HepG2 (cell line): Measurements from ENCODE around the gene DUSP16. TPM values are rescaled to one million over a fixed set of nuclear protein-coding genes. Genes with fewer than 3 reads are reported as not detected.

Source experiments
- EEA1 ChIP-seq: sonication (generic); formaldehyde crosslinking; IDR thresholded peaks from 2 replicates; pipeline ENCODE4 v1.5.1; 2020; ENCODE audit warnings: mild to moderate bottlenecking, missing genetic modification reagents, borderline replicate concordance
- FOXA3 ChIP-seq: IDR thresholded peaks from 2 replicates; pipeline ENCODE4 v1.6.1; 2016; ENCODE audit warnings: missing genetic modification reagents, missing compliant biosample characterization
- KDM1A ChIP-seq: IDR thresholded peaks from 2 replicates; pipeline ENCODE4 v1.6.1; 2016; ENCODE audit warnings: missing compliant biosample characterization
- KLF16 ChIP-seq, 2 experiments: sonication (generic) in 1 of 2; formaldehyde crosslinking in 1 of 2; IDR thresholded peaks; 2 replicates each; pipeline versions ENCODE4 v1.6.1 to v1.8.0; 2016 to 2023; ENCODE audit warnings: missing genetic modification reagents in 2 of 2, missing compliant biosample characterization in 1 of 2
- NR0B2 ChIP-seq: sonication (generic); formaldehyde crosslinking; IDR thresholded peaks from 2 replicates; pipeline ENCODE4 v1.4.0; 2020; ENCODE audit warnings: mild to moderate bottlenecking, missing genetic modification reagents
- NR2C2 ChIP-seq: sonication (generic); formaldehyde crosslinking; IDR thresholded peaks from 2 replicates; pipeline ENCODE4 v1.4.0; 2020; ENCODE audit warnings: missing genetic modification reagents, mild to moderate bottlenecking, moderate library complexity, borderline replicate concordance
- NRL ChIP-seq: sonication (generic); formaldehyde crosslinking; IDR thresholded peaks from 2 replicates; pipeline ENCODE4 v1.5.0; 2020; ENCODE audit warnings: missing genetic modification reagents, mild to moderate bottlenecking, moderate library complexity, borderline replicate concordance
- PHB2 ChIP-seq: fragments of 450-650 bp; IDR thresholded peaks from 2 replicates; pipeline ENCODE4 v1.6.1; 2018; ENCODE audit not compliant: partially characterized antibody
- PLSCR1 ChIP-seq: sonication (generic); formaldehyde crosslinking; IDR thresholded peaks from 2 replicates; pipeline ENCODE4 v1.5.0; 2020; ENCODE audit warnings: missing genetic modification reagents, mild to moderate bottlenecking, borderline replicate concordance
- PRMT3 ChIP-seq: sonication (generic); formaldehyde crosslinking; IDR thresholded peaks from 2 replicates; pipeline ENCODE4 v1.8.1; 2022; ENCODE audit warnings: low read depth, mild to moderate bottlenecking, moderate library complexity, missing genetic modification reagents, borderline replicate concordance
- RORA ChIP-seq: sonication (generic); formaldehyde crosslinking; IDR thresholded peaks from 2 replicates; pipeline ENCODE4 v1.5.0; 2020; ENCODE audit warnings: mild to moderate bottlenecking, missing genetic modification reagents, moderate library complexity
- SIX1 ChIP-seq: sonication (generic); formaldehyde crosslinking; IDR thresholded peaks from 2 replicates; pipeline ENCODE4 v1.4.0; 2020; ENCODE audit warnings: missing genetic modification reagents, borderline replicate concordance
- SNAPC2 ChIP-seq: sonication (generic); formaldehyde crosslinking; IDR thresholded peaks from 2 replicates; pipeline ENCODE4 v1.8.1; 2022; ENCODE audit warnings: mild to moderate bottlenecking, missing genetic modification reagents
- TSC22D2 ChIP-seq: sonication (generic); formaldehyde crosslinking; IDR thresholded peaks from 2 replicates; pipeline ENCODE4 v1.5.1; 2020; ENCODE audit warnings: missing genetic modification reagents, mild to moderate bottlenecking, borderline replicate concordance
- U2AF1 ChIP-seq: fragments of 200-400 bp; formaldehyde crosslinking; optimal IDR thresholded peaks from 2 replicates; pipeline ENCODE3; 2017; ENCODE audit warnings: mild to moderate bottlenecking, low read depth, low read length
- ZC3H13 ChIP-seq: sonication (generic); formaldehyde crosslinking; IDR thresholded peaks from 2 replicates; pipeline ENCODE4 v1.8.1; 2023; ENCODE audit warnings: mild to moderate bottlenecking, missing genetic modification reagents, moderate library complexity
- ZMYM3 ChIP-seq: sonication (generic); formaldehyde crosslinking; IDR thresholded peaks from 2 replicates; pipeline ENCODE4 v1.5.1; 2020; ENCODE audit warnings: mild to moderate bottlenecking, missing genetic modification reagents
- ZNF34 ChIP-seq: sonication (generic); formaldehyde crosslinking; IDR thresholded peaks from 2 replicates; pipeline ENCODE4 v1.4.0; 2020; ENCODE audit warnings: mild to moderate bottlenecking, missing genetic modification reagents, borderline replicate concordance
- ZNF367 ChIP-seq: sonication (generic); formaldehyde crosslinking; IDR thresholded peaks from 2 replicates; pipeline ENCODE4 v1.4.0; 2020; ENCODE audit warnings: missing genetic modification reagents, borderline replicate concordance
- ZNF703 ChIP-seq: sonication (generic); formaldehyde crosslinking; IDR thresholded peaks from 2 replicates; pipeline ENCODE4 v1.5.1; 2020; ENCODE audit warnings: missing genetic modification reagents, mild to moderate bottlenecking, moderate library complexity, borderline replicate concordance
- polyA plus RNA-seq, 8 experiments: library from polyadenylated mRNA; depleted of rRNA in 3 of 8; stranded (reverse) in 7 of 8; unstranded in 1 of 8; fragments of >200 nt; fragmentation: Illumina TruSeq in 4 of 8; extraction: Trizol in 4 of 8; gene quantifications; 2 replicates each; pipeline versions ENCODE4 v1.2.1 to v1.2.3, GENCODE V29; 2011 to 2016; ENCODE audit warnings: low read depth in 4 of 8, missing spikeins in 1 of 8, mixed read lengths in 1 of 8; ENCODE audit not compliant: insufficient read depth in 1 of 8
- total RNA-seq, 5 experiments: library from RNA; depleted of rRNA; stranded (reverse); fragments of >200 nt; fragmentation: Illumina TruSeq; extraction: Trizol; gene quantifications; 2 replicates each; pipeline ENCODE4 v1.2.3, GENCODE V29; 2016; ENCODE audit warnings: low read depth in 1 of 5
- TF ChIP-seq, protein P1 (sequence below): sonication (generic); formaldehyde crosslinking; conservative IDR thresholded peaks from 2 replicates; pipeline ENCODE4 v1.8.0; 2022; ENCODE audit warnings: missing genetic modification reagents
- TF ChIP-seq, protein P2 (sequence below): sonication (generic); formaldehyde crosslinking; IDR thresholded peaks from 2 replicates; pipeline ENCODE4 v1.4.0; 2020; ENCODE audit warnings: missing genetic modification reagents
- TF ChIP-seq, protein P3 (sequence below): IDR thresholded peaks from 2 replicates; pipeline ENCODE4 v1.6.1; 2016; ENCODE audit warnings: mild to moderate bottlenecking

DUSP16 gene
- total and polyA plus RNA-seq, 2 of the 13 experiments (the other 11 are each of a cell fraction or from before 2014, with no cell fraction given), result 45.7 to 46.6 TPM

DNA sequence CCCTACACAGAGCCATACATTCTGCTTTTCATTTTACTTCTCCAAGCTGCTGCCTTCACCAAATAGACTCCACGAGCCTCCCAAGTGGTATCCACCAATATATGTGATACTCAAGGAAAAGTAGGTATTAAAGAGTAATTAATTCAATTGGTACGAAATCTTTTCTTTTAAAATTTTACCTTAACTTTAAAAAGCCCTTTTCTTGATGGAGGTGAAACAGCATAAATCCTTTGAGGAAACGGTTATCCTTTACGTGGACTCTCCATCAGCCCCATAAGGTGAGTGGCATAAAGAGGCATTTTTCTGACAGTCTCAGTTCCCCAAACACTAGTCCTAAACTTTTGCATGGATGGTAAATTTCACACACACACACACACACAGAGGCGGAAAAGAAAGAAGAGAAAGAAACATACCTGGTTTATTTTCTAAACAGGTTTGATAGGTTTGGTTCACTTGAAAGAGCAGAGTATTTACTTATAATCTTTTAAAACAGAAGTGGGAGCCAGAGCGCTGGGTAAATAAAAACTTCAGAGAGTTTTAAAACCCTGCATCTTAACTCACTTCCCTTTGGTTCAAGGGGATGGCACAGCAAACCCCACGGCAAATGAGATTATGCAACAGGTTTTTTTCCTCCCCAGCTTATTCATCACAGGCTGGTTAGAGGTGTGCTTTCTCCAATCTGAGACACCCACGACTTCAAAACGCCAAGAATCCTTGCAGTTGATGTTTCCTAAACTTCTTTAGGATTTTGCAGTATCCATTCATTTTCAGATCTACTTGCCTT lies 1.9 kb downstream of the DUSP16 start (continued):
- TF ChIP-seq NR0B2 (CRISPR knock-in tag) (no peak), ZNF703 (CRISPR knock-in tag) (no peak), EEA1 (CRISPR knock-in tag) (no peak), NRL (CRISPR knock-in tag) (no peak), PHB2 (no peak), U2AF1 (no peak), PRMT3 (CRISPR knock-in tag) (no peak), ZNF367 (CRISPR knock-in tag) (0 out of 2 replicates have a peak, but pooled peaks have one; percentile 46), ZC3H13 (CRISPR knock-in tag) (0 out of 2 replicates have a peak, but pooled peaks have one; percentile 51), KDM1A (CRISPR knock-in tag) (no peak), SIX1 (CRISPR knock-in tag) (no peak; the same call in 1 of the 2 replicates), RORA (CRISPR knock-in tag) (0 out of 2 replicates have a peak, but pooled peaks have one; percentile 56), ZMYM3 (no peak), PLSCR1 (CRISPR knock-in tag) (no peak), ZNF34 (CRISPR knock-in tag) (0 out of 2 replicates have a peak, but pooled peaks have one; percentile 7), NR2C2 (CRISPR knock-in tag) (no peak), SNAPC2 (no peak), FOXA3 (CRISPR knock-in tag) (peak; percentile 58), KLF16 (CRISPR knock-in tag; IDR thresholded peaks at IDR 0.05) (peak in 1 of 2 experiments; percentile 62; a peak in 1 of 4 replicates), TSC22D2 (CRISPR knock-in tag) (no peak)
- TF ChIP-seq, protein P1, sequence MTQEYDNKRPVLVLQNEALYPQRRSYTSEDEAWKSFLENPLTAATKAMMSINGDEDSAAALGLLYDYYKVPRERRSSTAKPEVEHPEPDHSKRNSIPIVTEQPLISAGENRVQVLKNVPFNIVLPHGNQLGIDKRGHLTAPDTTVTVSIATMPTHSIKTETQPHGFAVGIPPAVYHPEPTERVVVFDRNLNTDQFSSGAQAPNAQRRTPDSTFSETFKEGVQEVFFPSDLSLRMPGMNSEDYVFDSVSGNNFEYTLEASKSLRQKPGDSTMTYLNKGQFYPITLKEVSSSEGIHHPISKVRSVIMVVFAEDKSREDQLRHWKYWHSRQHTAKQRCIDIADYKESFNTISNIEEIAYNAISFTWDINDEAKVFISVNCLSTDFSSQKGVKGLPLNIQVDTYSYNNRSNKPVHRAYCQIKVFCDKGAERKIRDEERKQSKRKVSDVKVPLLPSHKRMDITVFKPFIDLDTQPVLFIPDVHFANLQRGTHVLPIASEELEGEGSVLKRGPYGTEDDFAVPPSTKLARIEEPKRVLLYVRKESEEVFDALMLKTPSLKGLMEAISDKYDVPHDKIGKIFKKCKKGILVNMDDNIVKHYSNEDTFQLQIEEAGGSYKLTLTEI (CRISPR knock-in tag), result no peak
- TF ChIP-seq, protein P2, sequence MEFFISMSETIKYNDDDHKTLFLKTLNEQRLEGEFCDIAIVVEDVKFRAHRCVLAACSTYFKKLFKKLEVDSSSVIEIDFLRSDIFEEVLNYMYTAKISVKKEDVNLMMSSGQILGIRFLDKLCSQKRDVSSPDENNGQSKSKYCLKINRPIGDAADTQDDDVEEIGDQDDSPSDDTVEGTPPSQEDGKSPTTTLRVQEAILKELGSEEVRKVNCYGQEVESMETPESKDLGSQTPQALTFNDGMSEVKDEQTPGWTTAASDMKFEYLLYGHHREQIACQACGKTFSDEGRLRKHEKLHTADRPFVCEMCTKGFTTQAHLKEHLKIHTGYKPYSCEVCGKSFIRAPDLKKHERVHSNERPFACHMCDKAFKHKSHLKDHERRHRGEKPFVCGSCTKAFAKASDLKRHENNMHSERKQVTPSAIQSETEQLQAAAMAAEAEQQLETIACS (CRISPR knock-in tag), result no peak
- TF ChIP-seq, protein P3, sequence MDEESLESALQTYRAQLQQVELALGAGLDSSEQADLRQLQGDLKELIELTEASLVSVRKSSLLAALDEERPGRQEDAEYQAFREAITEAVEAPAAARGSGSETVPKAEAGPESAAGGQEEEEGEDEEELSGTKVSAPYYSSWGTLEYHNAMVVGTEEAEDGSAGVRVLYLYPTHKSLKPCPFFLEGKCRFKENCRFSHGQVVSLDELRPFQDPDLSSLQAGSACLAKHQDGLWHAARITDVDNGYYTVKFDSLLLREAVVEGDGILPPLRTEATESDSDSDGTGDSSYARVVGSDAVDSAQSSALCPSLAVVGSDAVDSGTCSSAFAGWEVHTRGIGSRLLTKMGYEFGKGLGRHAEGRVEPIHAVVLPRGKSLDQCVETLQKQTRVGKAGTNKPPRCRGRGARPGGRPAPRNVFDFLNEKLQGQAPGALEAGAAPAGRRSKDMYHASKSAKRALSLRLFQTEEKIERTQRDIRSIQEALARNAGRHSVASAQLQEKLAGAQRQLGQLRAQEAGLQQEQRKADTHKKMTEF (CRISPR knock-in tag), result peak; percentile 78
